GM19463 (cell line): ENCODE measurements around the gene PCTP.

Experiments
- ATAC-seq: cut with Tn5 transposase; IDR thresholded peaks from one replicate; pipeline ENCODE4 v1.9.1; 2021; ENCODE audit warnings: mild to moderate bottlenecking, moderate library complexity; ENCODE audit not compliant: unreplicated experiment

The PCTP gene

DNA sequence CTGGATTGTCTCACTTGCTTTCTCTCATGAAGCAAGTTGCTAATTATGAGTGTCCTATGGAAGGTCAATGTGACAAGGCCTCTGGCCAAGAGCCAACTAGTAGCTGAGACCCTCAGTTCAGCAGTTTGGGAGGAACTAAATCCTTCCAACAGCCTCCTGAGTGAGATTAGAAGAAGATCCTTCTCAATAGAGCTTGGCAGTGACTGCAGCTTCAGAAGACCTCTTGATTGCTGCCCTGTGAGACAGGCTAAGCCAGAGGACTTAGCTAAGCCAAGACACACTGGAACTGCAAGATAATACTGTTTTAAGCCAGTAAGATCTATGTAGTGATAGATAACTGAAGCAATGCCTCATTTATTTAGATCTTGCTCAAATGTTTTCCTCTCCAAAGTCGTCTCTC is 34.3 kb downstream of the PCTP start:
- ATAC-seq, result no peak

DNA sequence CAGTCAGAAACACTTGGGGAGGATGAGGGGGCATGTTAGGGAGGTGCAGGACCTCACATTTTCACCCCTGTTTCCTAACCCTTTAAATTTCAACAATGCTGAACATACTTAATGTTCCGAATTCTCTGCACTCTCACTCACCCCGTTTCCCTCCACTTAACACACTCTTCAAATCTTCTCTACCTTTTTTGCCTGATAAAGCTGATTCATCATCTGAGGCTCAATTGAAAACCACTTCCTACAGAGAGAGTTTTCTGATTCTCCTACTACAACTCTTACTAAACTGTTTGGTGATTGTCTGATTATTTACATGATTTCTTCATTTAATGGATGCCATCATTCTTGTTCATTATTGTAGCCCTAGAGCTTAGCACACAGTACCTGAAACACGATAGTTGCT is 42.4 kb downstream of the PCTP start:
- ATAC-seq, result no peak

DNA sequence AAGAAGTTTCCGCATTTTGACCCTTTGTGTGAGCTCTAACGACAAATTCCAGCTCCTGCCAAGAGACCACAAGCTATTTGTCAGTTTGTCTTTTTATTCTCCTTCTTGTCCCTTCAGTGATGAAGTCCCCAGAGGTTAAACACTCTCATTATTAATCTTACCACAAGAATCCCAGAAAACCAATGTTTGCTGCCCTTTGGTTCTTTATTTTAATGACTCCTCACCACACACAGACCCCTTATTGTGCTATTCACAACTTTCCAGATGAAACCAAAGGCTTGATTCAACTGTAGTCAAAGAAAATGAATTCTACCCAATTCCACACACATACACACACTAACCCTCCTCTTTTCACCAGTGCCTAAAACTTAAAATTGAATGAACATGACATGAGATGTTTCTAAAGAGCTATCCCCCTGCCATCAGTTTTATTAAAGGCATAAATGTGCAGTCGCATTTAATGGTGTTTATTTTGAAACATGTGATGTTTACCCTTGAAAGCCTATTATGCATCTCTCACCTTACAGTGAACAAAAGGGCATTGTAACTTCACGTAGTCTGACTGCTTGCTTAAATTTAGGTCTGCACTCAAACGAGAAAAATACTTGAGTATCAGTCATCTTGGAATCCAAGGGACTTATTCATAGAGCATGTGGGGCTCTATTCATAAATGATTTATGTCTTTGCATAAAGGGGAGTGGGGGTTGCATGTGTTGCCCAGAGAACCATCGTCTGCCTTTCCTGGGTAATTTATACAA is 44.1 kb downstream of the PCTP start:
- no peak for ATAC-seq

DNA sequence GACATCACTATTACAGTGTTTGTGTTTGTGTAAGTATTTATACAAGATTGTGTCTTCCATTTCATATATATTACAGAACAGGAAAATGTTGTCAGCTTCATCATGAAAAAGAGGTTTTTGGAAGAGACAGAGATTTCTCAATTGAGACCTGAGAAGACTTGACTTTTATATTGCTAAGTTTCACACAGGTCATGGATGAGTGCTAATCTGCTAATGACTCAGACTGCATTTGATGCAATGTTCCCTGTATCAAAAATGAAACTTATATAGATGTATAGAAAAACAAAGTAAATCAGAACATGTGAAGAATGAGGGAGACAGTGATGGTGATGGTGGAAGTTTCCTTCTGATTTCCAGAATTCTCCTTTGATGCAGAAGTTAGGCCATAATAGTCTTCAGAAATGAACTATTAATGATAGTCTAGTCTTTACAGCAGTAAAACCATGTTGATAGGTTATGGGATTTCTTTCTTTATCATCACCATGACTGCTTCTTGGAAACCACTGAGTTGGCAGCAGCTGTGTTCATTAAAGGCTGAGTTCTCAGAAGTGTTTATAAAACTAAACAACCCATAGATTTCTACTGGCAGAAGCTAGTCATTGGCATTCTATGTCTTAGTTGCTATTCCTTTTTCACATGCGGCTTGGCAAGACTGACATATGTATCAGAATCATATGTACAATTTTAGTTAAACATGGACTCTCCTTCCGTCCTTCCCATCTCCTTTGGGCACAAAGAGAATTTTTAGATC is 56.1 kb downstream of the PCTP start:
- no peak for ATAC-seq

DNA sequence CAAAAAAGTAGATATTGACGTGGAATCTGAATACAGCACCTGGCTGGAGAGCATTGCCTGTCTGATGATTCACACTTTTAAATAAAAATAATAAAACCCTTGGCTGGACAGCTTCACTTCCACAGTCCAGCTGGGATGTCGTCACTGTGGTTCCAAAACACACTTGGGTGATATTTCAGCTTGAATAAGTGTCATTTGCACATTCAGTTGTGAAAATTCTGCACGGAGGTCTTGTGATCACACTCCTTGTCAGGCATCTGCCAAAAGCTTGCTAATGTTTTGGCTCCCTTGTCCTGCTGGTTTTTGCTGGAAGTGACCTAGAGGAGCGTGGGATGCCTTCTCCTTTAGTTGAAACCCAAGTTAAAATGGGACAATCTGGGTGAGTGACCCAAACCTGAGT is 60.7 kb downstream of the PCTP start:
- no peak for ATAC-seq

DNA sequence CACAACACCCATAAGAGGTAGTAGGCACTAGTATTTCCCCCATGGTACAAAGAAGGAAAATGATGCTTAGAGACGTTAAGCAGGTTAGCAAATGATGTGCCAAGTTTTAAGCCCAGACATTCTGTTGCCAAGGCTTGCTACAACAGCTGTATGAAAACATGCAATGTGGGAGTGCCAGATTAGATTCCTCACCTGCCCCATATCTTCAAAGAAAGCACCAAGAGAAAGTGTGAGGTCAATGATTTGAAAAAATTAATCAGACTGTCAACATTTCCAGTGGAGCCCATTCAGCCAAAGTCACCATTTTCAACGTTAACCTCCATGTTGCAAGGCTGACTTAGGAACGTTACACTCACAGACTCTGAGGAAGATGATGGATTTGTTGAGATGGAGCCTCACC is 61.5 kb downstream of the PCTP start:
- no peak for ATAC-seq

DNA sequence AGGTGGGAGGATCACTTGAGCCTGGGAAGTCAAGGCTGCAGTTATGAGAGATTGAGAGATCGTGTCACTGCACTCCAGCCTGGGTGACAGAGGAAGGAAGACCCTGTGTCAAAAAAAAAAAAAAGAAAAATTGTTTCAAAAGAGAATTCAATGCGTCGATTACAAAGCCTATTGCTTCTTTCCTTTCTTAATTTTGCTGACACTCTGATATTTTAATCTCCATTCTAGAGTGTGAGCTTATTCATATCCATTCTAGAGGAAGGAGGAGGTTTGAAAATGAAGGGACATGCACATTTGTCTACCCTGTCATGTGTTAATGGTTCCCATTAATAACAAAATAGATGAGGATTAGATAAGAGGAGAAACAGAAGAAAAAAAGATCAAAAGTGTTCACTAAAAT is 63.1 kb downstream of the PCTP start:
- ATAC-seq, result no peak

DNA sequence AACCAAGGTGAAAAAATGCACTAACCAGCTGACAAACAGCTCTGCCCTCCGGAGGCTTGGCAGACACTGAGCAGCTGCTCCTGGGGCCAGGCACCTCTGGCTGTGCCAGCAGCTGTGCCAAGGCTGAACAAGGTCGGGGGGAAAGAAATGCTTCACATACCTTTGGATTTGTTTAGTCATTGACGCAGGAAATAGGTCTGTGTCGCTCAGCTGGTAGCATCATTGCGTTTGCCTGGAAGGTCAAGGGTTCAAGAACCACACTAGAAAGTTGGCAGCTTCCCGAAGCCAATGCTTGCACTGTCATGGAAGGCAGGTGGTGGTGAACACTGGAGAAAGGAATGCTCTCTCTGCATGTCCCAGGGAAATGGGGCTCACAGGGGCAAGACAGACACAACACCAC is 63.5 kb downstream of the PCTP start:
- ATAC-seq, result no peak

DNA sequence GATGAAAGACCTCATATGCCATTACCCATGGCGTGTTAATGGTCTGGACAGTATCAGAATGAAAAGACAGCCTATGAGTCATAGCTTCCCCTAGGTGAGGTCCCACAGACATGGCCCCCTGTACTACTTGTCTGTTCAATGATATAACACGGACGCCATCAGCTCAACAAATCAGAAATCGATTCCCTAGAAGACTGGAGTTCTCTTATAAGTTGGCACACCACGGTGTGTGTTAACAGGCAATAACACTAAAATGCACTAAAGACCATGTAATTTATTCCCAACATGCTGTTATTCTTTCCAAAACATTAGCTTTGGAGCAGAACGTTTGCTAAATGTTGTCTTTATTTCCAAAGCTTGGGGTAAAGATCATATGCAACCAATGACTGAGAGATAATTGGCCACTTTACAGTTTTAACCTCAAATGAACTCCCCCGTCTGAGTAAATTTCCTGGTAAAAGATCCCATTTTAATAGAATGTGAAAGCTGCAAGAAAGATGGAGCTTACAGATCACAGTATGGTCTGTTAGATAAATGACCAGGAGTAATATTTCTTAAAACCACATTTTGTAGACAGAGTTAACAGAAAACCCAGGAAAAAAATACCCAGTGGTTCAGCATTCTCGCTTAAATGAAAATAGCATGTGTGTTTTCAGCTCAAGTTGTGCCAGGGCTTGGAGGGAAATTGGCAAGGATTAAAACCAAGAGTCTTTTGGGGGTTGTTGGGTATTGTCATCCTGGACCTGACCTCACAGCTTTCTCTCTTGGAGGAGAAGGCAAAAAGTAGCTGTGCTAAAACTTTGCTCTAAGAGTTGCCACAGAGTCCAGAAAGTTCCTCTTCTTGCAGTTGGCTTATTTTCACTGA is 65.9 kb downstream of the PCTP start:
- no peak for ATAC-seq

DNA sequence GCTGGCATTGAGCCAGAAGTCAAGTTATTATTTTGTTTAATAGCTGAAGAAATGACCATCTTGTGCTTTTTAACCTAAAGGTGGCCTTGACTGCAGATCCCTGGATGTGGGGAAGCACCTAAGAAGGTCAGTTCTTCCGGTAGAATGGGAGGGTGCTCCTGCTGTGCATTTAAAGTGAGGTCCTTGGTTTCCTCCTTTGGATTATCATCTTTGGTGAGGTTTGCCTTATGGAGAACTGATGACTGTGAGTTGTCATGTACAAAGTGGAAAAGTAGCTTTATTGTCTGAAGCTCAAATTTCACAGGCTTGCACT is 66.5 kb downstream of the PCTP start:
- no peak for ATAC-seq

DNA sequence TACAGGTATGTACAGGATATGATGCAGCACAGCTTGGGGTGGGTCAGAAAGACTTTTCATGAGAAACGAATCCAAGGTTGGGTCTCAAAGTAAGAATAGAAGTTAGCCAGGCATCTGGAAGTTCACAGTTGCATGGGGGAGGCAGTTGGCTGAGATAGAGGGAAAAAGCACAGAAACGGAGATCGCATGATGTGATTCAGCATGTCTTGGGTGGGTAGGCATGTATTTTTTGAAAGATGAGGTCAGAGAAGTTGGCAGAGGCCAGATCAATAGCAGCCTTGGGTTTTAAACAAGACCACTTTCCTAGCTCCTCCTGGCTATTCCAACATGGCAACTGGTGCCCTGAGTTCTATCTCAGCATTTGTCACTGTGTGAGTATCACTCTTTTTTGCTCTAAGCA is 67.2 kb downstream of the PCTP start:
- no peak for ATAC-seq

DNA sequence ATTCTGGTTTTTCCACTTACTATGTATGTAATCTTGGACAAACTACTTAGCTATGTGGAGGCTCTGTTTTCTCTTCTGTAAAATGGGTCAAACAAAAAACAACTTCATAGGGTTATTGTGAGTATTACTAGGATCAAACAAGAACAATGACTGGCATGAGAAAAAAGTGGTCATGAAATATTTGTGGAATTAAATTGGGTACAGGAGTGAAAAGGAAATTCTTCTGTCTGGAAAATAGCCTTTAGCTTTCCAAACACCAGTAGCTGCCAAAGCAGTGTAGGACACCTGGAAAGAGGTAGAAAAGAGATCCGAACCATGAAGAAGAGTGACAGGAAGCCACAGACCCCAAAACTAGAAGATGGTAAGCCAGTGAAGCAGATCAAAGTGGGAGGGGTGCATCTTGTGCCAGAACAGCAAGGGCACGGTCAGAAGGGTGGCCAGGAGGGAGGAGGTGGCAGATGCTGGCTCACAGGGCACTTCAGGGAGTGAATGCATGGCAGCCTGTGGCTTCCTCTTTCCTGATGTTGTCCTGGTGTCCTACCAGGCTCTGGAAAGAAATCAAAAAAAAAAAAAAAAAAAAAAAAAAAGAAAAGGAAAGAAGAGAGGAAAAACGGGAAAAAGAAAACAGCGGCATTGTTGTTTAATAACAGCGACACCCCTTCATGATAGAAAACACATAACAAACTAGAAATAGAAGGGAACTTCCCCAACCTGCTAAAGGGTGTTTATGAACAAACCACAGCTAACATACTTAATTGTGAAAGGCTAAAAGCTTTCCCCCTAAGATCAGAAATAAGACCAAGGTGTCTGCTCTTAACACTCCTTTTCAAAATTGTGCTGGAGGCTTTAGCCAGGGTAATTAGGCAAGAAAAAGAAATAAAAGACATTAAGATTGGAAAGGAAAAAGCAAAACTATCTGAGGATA is 67.9 kb downstream of the PCTP start:
- ATAC-seq, result no peak

DNA sequence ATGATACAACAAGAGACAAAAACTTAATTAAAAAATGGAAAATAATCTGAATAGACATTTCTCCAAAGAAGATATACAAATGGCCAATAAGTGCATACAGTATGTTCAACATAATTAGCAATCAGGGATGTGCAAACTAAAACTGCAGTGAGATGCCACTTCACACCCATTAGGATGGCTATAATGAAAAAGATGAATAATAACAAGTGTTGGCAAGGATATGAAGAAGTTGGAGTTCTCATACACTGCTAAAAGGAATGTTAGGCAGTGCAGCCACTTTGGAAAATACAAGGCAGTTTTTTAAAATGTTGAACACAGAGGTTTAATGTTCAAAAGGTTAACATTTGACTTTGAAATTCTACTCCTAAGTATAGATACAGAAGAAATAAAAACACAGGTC is 69.8 kb downstream of the PCTP start:
- ATAC-seq, result no peak

DNA sequence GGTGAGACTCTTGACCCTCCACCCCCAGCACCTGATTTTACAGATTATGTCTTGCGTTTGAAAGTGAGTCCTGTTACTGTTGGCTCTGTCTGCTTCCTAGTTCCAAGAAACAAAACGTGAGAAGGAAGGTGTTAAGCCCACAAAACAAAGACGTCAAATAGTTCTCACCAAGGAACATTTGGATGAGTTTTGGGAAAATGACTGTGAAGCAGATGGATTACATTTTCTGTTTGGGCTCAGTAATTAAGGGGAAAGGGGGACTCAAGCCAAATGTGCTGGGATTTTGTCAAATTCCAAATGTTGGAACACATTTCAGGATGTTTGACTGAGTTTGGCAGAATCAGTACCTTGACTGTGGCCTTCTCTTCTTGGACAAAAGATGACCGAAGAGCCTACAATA is 71.2 kb downstream of the PCTP start:
- ATAC-seq, result no peak

DNA sequence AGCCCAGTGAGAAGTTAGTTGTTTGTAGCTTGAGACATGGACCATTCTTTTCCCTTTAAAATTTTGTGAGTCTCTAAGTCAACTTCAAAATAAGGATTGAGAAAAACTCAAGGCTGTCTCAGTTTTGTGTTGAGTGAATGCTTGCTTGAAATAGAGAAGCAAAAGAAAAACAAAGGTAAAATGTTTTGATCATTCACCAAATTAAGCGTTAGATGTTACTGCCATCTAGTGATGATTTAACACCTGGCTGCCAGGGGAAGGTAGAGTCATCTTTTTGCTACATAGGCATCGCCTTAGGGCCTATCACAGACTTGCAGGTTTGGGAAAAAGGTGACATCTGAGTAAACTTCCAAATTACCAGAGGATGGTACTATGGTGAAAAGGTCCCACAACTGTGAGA is 74.4 kb downstream of the PCTP start:
- ATAC-seq, result no peak
